Measurements from ENCODE around the gene AZI2. TPM values are rescaled to one million over a fixed set of nuclear protein-coding genes. Genes with fewer than 3 reads are reported as not detected.
A peak's percentile ranks its signal among the peaks of the same experiment; 100 is the strongest.

AZI2 gene
- total and polyA plus RNA-seq, 5 donors from 2014 or later: 27.0 to 65.9 (median 60.7) TPM

GRCh38 chr3:28345690-28346089 lies 2.9 kb downstream of the AZI2 start:
- ATAC-seq (ENCODE audit: low read depth in 2 of 2): no peak
- H3K9me3 Mint-ChIP-seq: peaks cover 0 to 4% (median 0%) of the 10 kb centered on the region in 7 donors
- no peaks in the 10 kb centered on the region for H3K36me3 Mint-ChIP-seq
- Histone ChIP-seq H3K27me3 (ENCODE audit: control insufficient read depth, insufficient read depth, low read length) (no peaks in the 10 kb centered on the region), H3K9me3 (ENCODE audit: control insufficient read depth in 2 of 2, low read length in 2 of 2) (no peaks in the 10 kb centered on the region), H3K4me1 (ENCODE audit: control insufficient read depth, insufficient read depth, low read length, poor library complexity, severe bottlenecking) (peaks cover 39% of the 10 kb centered on the region), H3K27ac (ENCODE audit: insufficient read depth, low read length, poor library complexity, severe bottlenecking) (no peak overlapping the region), H3K4me3 (ENCODE audit: low read depth, low read length) (peak overlapping the region; percentile 33), H3K36me3 (ENCODE audit: control insufficient read depth, insufficient read depth, low read length) (no peaks in the 10 kb centered on the region)
- H3K4me1 Mint-ChIP-seq: peaks cover 25 to 76% (median 58%) of the 10 kb centered on the region in 4 donors
- H3K27ac Mint-ChIP-seq: peak overlapping the region in 1 of 3 donors; percentile 3
- peak overlapping the region; percentile 5 to 98 (median 24) for H3K4me3 Mint-ChIP-seq
- no peaks in the 10 kb centered on the region for H3K27me3 Mint-ChIP-seq
- DNase-seq: no peak

GRCh38 chr3:28343144-28343543 lies 5.5 kb downstream of the AZI2 start:
- Mint-ChIP-seq H3K27me3 (no peaks in the 10 kb centered on the region), H3K9me3 (peaks cover 0 to 3% (median 0%) of the 10 kb centered on the region in 7 donors), H3K4me1 (peaks cover 20 to 59% (median 45%) of the 10 kb centered on the region in 4 donors), H3K36me3 (peaks cover 5% of the 10 kb centered on the region), H3K4me3 (peak overlapping the region in 1 of 4 donors; percentile 3), H3K27ac (peak overlapping the region in 2 of 3 donors; percentile 1 to 64)
- H3K27me3 ChIP-seq (ENCODE audit: control insufficient read depth, insufficient read depth, low read length): no peaks in the 10 kb centered on the region
- no peak for ATAC-seq (ENCODE audit: low read depth in 2 of 2)
- no peaks in the 10 kb centered on the region for H3K9me3 ChIP-seq (ENCODE audit: control insufficient read depth in 2 of 2, low read length in 2 of 2)
- H3K36me3 ChIP-seq (ENCODE audit: control insufficient read depth, insufficient read depth, low read length): peaks cover 15% of the 10 kb centered on the region
- H3K27ac ChIP-seq (ENCODE audit: insufficient read depth, low read length, poor library complexity, severe bottlenecking): no peak overlapping the region
- H3K4me3 ChIP-seq (ENCODE audit: low read depth, low read length): no peak overlapping the region
- no peak for DNase-seq
- H3K4me1 ChIP-seq (ENCODE audit: control insufficient read depth, insufficient read depth, low read length, poor library complexity, severe bottlenecking): peaks cover 28% of the 10 kb centered on the region

GRCh38 chr3:28337230-28337629 lies 11.4 kb downstream of the AZI2 start:
- Histone ChIP-seq H3K4me3 (ENCODE audit: low read depth, low read length) (no peak overlapping the region), H3K27ac (ENCODE audit: insufficient read depth, low read length, poor library complexity, severe bottlenecking) (no peak overlapping the region), H3K4me1 (ENCODE audit: control insufficient read depth, insufficient read depth, low read length, poor library complexity, severe bottlenecking) (no peaks in the 10 kb centered on the region), H3K36me3 (ENCODE audit: control insufficient read depth, insufficient read depth, low read length) (peaks cover 35% of the 10 kb centered on the region), H3K9me3 (ENCODE audit: control insufficient read depth in 2 of 2, low read length in 2 of 2) (no peaks in the 10 kb centered on the region), H3K27me3 (ENCODE audit: control insufficient read depth, insufficient read depth, low read length) (no peaks in the 10 kb centered on the region)
- Mint-ChIP-seq H3K9me3 (no peaks in the 10 kb centered on the region), H3K27me3 (no peaks in the 10 kb centered on the region), H3K36me3 (peaks cover 18% of the 10 kb centered on the region), H3K4me3 (no peak overlapping the region), H3K4me1 (peaks cover 5 to 19% (median 11%) of the 10 kb centered on the region in 4 donors), H3K27ac (no peak overlapping the region)
- ATAC-seq (ENCODE audit: low read depth in 2 of 2) (no peak), DNase-seq (no peak)

GRCh38 chr3:28335246-28335645 lies 13.4 kb downstream of the AZI2 start:
- ATAC-seq (ENCODE audit: low read depth in 2 of 2) (no peak), DNase-seq (no peak)
- Histone ChIP-seq H3K9me3 (ENCODE audit: control insufficient read depth in 2 of 2, low read length in 2 of 2) (no peaks in the 10 kb centered on the region), H3K27me3 (ENCODE audit: control insufficient read depth, insufficient read depth, low read length) (no peaks in the 10 kb centered on the region), H3K4me3 (ENCODE audit: low read depth, low read length) (no peak overlapping the region), H3K36me3 (ENCODE audit: control insufficient read depth, insufficient read depth, low read length) (peaks cover 38% of the 10 kb centered on the region), H3K27ac (ENCODE audit: insufficient read depth, low read length, poor library complexity, severe bottlenecking) (no peak overlapping the region), H3K4me1 (ENCODE audit: control insufficient read depth, insufficient read depth, low read length, poor library complexity, severe bottlenecking) (no peaks in the 10 kb centered on the region)
- Mint-ChIP-seq H3K4me3 (no peak overlapping the region), H3K9me3 (no peaks in the 10 kb centered on the region), H3K27ac (peak overlapping the region in 1 of 3 donors; percentile 29), H3K36me3 (peaks cover 21% of the 10 kb centered on the region), H3K4me1 (peaks cover 0 to 16% (median 6%) of the 10 kb centered on the region in 4 donors), H3K27me3 (no peaks in the 10 kb centered on the region)

- Mint-ChIP-seq H3K9me3 (no peaks in the 10 kb centered on the region), H3K36me3 (peaks cover 17% of the 10 kb centered on the region), H3K27me3 (no peaks in the 10 kb centered on the region), H3K4me3 (no peak overlapping the region), H3K4me1 (peaks cover 0 to 13% (median 6%) of the 10 kb centered on the region in 4 donors), H3K27ac (no peak overlapping the region)
- no peaks in the 10 kb centered on the region for H3K4me1 ChIP-seq (ENCODE audit: control insufficient read depth, insufficient read depth, low read length, poor library complexity, severe bottlenecking)
- H3K27me3 ChIP-seq (ENCODE audit: control insufficient read depth, insufficient read depth, low read length): no peaks in the 10 kb centered on the region
- H3K9me3 ChIP-seq (ENCODE audit: control insufficient read depth in 2 of 2, low read length in 2 of 2): no peaks in the 10 kb centered on the region
- DNase-seq: no peak
- H3K4me3 ChIP-seq (ENCODE audit: low read depth, low read length): no peak overlapping the region
- ATAC-seq (ENCODE audit: low read depth in 2 of 2): no peak
- peaks cover 36% of the 10 kb centered on the region for H3K36me3 ChIP-seq (ENCODE audit: control insufficient read depth, insufficient read depth, low read length)
- H3K27ac ChIP-seq (ENCODE audit: insufficient read depth, low read length, poor library complexity, severe bottlenecking): no peak overlapping the region
Observed at GRCh38 chr3:28334552-28334951, 14.1 kb downstream of the AZI2 start.

GRCh38 chr3:28328188-28329151 lies 20.2 kb downstream of the AZI2 start:
- Mint-ChIP-seq H3K4me1 (peaks cover 3 to 15% (median 8%) of the 10 kb centered on the region in 4 donors), H3K27ac (no peak overlapping the region), H3K9me3 (no peaks in the 10 kb centered on the region), H3K36me3 (peaks cover 9% of the 10 kb centered on the region), H3K4me3 (no peak overlapping the region), H3K27me3 (no peaks in the 10 kb centered on the region)
- H3K27me3 ChIP-seq (ENCODE audit: control insufficient read depth, insufficient read depth, low read length): no peaks in the 10 kb centered on the region
- H3K4me1 ChIP-seq (ENCODE audit: control insufficient read depth, insufficient read depth, low read length, poor library complexity, severe bottlenecking): peaks cover 12% of the 10 kb centered on the region
- peak; percentile 51 to 52 for ATAC-seq (ENCODE audit: low read depth in 2 of 2)
- DNase-seq: peak in 2 of 3 donors; percentile 57 to 58
- no peaks in the 10 kb centered on the region for H3K9me3 ChIP-seq (ENCODE audit: control insufficient read depth in 2 of 2, low read length in 2 of 2)
- no peak overlapping the region for H3K27ac ChIP-seq (ENCODE audit: insufficient read depth, low read length, poor library complexity, severe bottlenecking)
- H3K4me3 ChIP-seq (ENCODE audit: low read depth, low read length): no peak overlapping the region
- H3K36me3 ChIP-seq (ENCODE audit: control insufficient read depth, insufficient read depth, low read length): peaks cover 22% of the 10 kb centered on the region

GRCh38 chr3:28326458-28326926 lies 22.1 kb downstream of the AZI2 start:
- H3K36me3 ChIP-seq (ENCODE audit: control insufficient read depth, insufficient read depth, low read length): peaks cover 22% of the 10 kb centered on the region
- Mint-ChIP-seq H3K27ac (no peak overlapping the region), H3K27me3 (no peaks in the 10 kb centered on the region), H3K36me3 (peaks cover 9% of the 10 kb centered on the region), H3K4me1 (peaks cover 4 to 15% (median 8%) of the 10 kb centered on the region in 4 donors), H3K4me3 (no peak overlapping the region), H3K9me3 (no peaks in the 10 kb centered on the region)
- ATAC-seq (ENCODE audit: low read depth in 2 of 2) (peak; percentile 47 to 56), DNase-seq (peak in 1 of 3 donors; percentile 55)
- H3K27ac ChIP-seq (ENCODE audit: insufficient read depth, low read length, poor library complexity, severe bottlenecking): no peak overlapping the region
- H3K9me3 ChIP-seq (ENCODE audit: control insufficient read depth in 2 of 2, low read length in 2 of 2): no peaks in the 10 kb centered on the region
- no peak overlapping the region for H3K4me3 ChIP-seq (ENCODE audit: low read depth, low read length)
- H3K4me1 ChIP-seq (ENCODE audit: control insufficient read depth, insufficient read depth, low read length, poor library complexity, severe bottlenecking): peaks cover 12% of the 10 kb centered on the region
- H3K27me3 ChIP-seq (ENCODE audit: control insufficient read depth, insufficient read depth, low read length): no peaks in the 10 kb centered on the region
